ENCODE measurements around the gene ABHD2.

The ABHD2 gene

GRCh38 chr15:89201465-89202005, 113.3 kb downstream of the ABHD2 start:
- no peak overlapping the region for H3K4me3 ChIP-seq (ENCODE audit: low read length)
- H3K9me3 ChIP-seq (ENCODE audit: insufficient read depth, low read length), result no peaks in the 10 kb centered on the region
- TF ChIP-seq EZH2phosphoT487 (IDR thresholded peaks at IDR 0.05; ENCODE audit: low read depth) (no peak), CTCF (IDR thresholded peaks at IDR 0.05; ENCODE audit: low read depth, low read length) (no peak)
- no peaks in the 10 kb centered on the region for H3K79me2 ChIP-seq (ENCODE audit: low read length)
- no peaks in the 10 kb centered on the region for H4K20me1 ChIP-seq (ENCODE audit: insufficient read depth, low read length)
- no peak overlapping the region for H2AFZ ChIP-seq (ENCODE audit: low read depth, low read length)
- H3K9ac ChIP-seq (ENCODE audit: low read length), result no peak overlapping the region
- no peaks in the 10 kb centered on the region for H3K4me1 ChIP-seq (ENCODE audit: low read length)
- no peak overlapping the region for H3K4me2 ChIP-seq (ENCODE audit: low read length)
- H3K27ac ChIP-seq (ENCODE audit: low read length), result no peak overlapping the region
- H3K27me3 ChIP-seq (ENCODE audit: low read depth, low read length), result no peaks in the 10 kb centered on the region
- H3K36me3 ChIP-seq (replicated peaks; ENCODE audit: low read depth, low read length), result peaks cover 11% of the 10 kb centered on the region

- Histone ChIP-seq H3K4me3 (ENCODE audit: low read length) (no peak overlapping the region), H3K36me3 (replicated peaks; ENCODE audit: low read depth, low read length) (no peaks in the 10 kb centered on the region), H3K4me2 (ENCODE audit: low read length) (no peak overlapping the region), H3K27ac (ENCODE audit: low read length) (no peak overlapping the region), H3K27me3 (ENCODE audit: low read depth, low read length) (no peaks in the 10 kb centered on the region), H3K4me1 (ENCODE audit: low read length) (peaks cover 3% of the 10 kb centered on the region; the same call in 1 of the 2 replicates), H4K20me1 (ENCODE audit: insufficient read depth, low read length) (no peaks in the 10 kb centered on the region), H3K79me2 (ENCODE audit: low read length) (no peaks in the 10 kb centered on the region), H3K9ac (ENCODE audit: low read length) (no peak overlapping the region), H3K9me3 (ENCODE audit: insufficient read depth, low read length) (no peaks in the 10 kb centered on the region), H2AFZ (ENCODE audit: low read depth, low read length) (no peak overlapping the region)
- TF ChIP-seq CTCF (IDR thresholded peaks at IDR 0.05; ENCODE audit: low read depth, low read length), result no peak
- no peak for TF ChIP-seq EZH2phosphoT487 (IDR thresholded peaks at IDR 0.05; ENCODE audit: low read depth)
These were observed 115.5 kb downstream of the ABHD2 start for GRCh38 chr15:89203705-89204273.

- no peaks in the 10 kb centered on the region for H3K9me3 ChIP-seq (ENCODE audit: insufficient read depth, low read length)
- H3K27me3 ChIP-seq (ENCODE audit: low read depth, low read length), result no peaks in the 10 kb centered on the region
- H3K4me2 ChIP-seq (ENCODE audit: low read length), result no peak overlapping the region
- H3K4me3 ChIP-seq (ENCODE audit: low read length), result no peak overlapping the region
- peaks cover 3% of the 10 kb centered on the region; the same call in 1 of the 2 replicates for H3K4me1 ChIP-seq (ENCODE audit: low read length)
- no peaks in the 10 kb centered on the region for H3K36me3 ChIP-seq (replicated peaks; ENCODE audit: low read depth, low read length)
- no peak overlapping the region for H3K9ac ChIP-seq (ENCODE audit: low read length)
- no peaks in the 10 kb centered on the region for H3K79me2 ChIP-seq (ENCODE audit: low read length)
- no peaks in the 10 kb centered on the region for H4K20me1 ChIP-seq (ENCODE audit: insufficient read depth, low read length)
- no peak for TF ChIP-seq EZH2phosphoT487 (IDR thresholded peaks at IDR 0.05; ENCODE audit: low read depth)
- no peak for TF ChIP-seq CTCF (IDR thresholded peaks at IDR 0.05; ENCODE audit: low read depth, low read length)
- H2AFZ ChIP-seq (ENCODE audit: low read depth, low read length), result no peak overlapping the region
- no peak overlapping the region for H3K27ac ChIP-seq (ENCODE audit: low read length)
These were observed 117.8 kb downstream of the ABHD2 start for GRCh38 chr15:89205991-89206585.

GRCh38 chr15:89206908-89207331, 118.7 kb downstream of the ABHD2 start:
- H3K27ac ChIP-seq (ENCODE audit: low read length), result no peak overlapping the region
- peak overlapping the region; percentile 81 for H3K4me2 ChIP-seq (ENCODE audit: low read length)
- peak overlapping the region; percentile 85 for H2AFZ ChIP-seq (ENCODE audit: low read depth, low read length)
- H3K9me3 ChIP-seq (ENCODE audit: insufficient read depth, low read length), result no peaks in the 10 kb centered on the region
- no peaks in the 10 kb centered on the region for H4K20me1 ChIP-seq (ENCODE audit: insufficient read depth, low read length)
- peak overlapping the region; percentile 69 for H3K4me3 ChIP-seq (ENCODE audit: low read length)
- no peak for TF ChIP-seq EZH2phosphoT487 (IDR thresholded peaks at IDR 0.05; ENCODE audit: low read depth)
- peak; percentile 98 for TF ChIP-seq CTCF (IDR thresholded peaks at IDR 0.05; ENCODE audit: low read depth, low read length)
- peak overlapping the region; percentile 52 for H3K9ac ChIP-seq (ENCODE audit: low read length)
- peaks cover 3% of the 10 kb centered on the region; the same call in 1 of the 2 replicates for H3K4me1 ChIP-seq (ENCODE audit: low read length)
- no peaks in the 10 kb centered on the region for H3K79me2 ChIP-seq (ENCODE audit: low read length)
- H3K36me3 ChIP-seq (replicated peaks; ENCODE audit: low read depth, low read length), result no peaks in the 10 kb centered on the region
- H3K27me3 ChIP-seq (ENCODE audit: low read depth, low read length), result no peaks in the 10 kb centered on the region

Measured in OCI-LY3 (cell line).